Prostate gland (tissue), 2 donors: Measurements from ENCODE around the gene KATNIP.

Experiments used
- POLR2AphosphoS5 ChIP-seq: sonication (generic); formaldehyde crosslinking; IDR thresholded peaks from one replicate; pipeline ENCODE4 v1.6.1; 2017; ENCODE audit warnings: antibody characterized with exemption
- TF ChIP-seq, protein P1 (sequence below), 4 experiments: fragments of 200-600 bp in 2 of 4; fragments of 450-650 bp in 2 of 4; sonication (generic) in 2 of 4; IDR thresholded peaks; 1 replicate in 3 of 4; 2 replicates in 1 of 4; pipeline ENCODE4 v1.5.1; 2016 to 2019; ENCODE audit warnings: antibody characterized with exemption in 4 of 4, mild to moderate bottlenecking in 2 of 4, moderate library complexity in 2 of 4

DNA sequence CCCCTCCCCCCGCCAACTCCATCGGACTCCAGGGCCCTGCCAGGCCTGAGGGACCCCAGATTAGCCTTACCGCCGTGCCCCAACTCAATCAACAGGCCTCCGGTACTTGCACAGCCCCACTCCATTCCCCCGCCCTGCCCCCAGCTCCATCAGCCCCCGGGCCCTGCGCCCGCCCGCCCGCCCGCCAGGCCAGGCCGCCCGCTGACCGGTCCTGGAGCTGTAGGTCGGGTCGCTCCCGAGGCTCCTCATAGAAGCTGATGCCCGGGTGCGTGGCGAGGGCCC is 539 bp upstream of the KATNIP start:
- TF ChIP-seq, protein P1, sequence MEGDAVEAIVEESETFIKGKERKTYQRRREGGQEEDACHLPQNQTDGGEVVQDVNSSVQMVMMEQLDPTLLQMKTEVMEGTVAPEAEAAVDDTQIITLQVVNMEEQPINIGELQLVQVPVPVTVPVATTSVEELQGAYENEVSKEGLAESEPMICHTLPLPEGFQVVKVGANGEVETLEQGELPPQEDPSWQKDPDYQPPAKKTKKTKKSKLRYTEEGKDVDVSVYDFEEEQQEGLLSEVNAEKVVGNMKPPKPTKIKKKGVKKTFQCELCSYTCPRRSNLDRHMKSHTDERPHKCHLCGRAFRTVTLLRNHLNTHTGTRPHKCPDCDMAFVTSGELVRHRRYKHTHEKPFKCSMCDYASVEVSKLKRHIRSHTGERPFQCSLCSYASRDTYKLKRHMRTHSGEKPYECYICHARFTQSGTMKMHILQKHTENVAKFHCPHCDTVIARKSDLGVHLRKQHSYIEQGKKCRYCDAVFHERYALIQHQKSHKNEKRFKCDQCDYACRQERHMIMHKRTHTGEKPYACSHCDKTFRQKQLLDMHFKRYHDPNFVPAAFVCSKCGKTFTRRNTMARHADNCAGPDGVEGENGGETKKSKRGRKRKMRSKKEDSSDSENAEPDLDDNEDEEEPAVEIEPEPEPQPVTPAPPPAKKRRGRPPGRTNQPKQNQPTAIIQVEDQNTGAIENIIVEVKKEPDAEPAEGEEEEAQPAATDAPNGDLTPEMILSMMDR (IDR thresholded peaks at IDR 0.05): no peak
- no peak for TF ChIP-seq POLR2AphosphoS5
